HepG2 (cell line): Measurements from ENCODE around the gene GAL3ST2. TPM values are rescaled to one million over a fixed set of nuclear protein-coding genes. Genes with fewer than 3 reads are reported as not detected.

ENCODE experiments used
- BRCA1 ChIP-seq: sonication (generic); formaldehyde crosslinking; IDR thresholded peaks from 2 replicates; pipeline ENCODE4 v1.4.0; 2020; ENCODE audit warnings: missing genetic modification reagents
- CSRNP2 ChIP-seq: sonication (generic); formaldehyde crosslinking; conservative IDR thresholded peaks from 2 replicates; pipeline ENCODE4 v1.8.0; 2022; ENCODE audit warnings: low read depth, missing genetic modification reagents
- FLYWCH1 ChIP-seq: sonication (generic); formaldehyde crosslinking; IDR thresholded peaks from 2 replicates; pipeline ENCODE4 v1.8.1; 2023; ENCODE audit warnings: mild to moderate bottlenecking, missing genetic modification reagents
- HIC2 ChIP-seq: sonication (generic); formaldehyde crosslinking; IDR thresholded peaks from 2 replicates; pipeline ENCODE4 v1.9.0; 2022; ENCODE audit warnings: low read depth, missing genetic modification reagents
- HNRNPLL ChIP-seq: fragments of 200-400 bp; formaldehyde crosslinking; IDR thresholded peaks from 2 replicates; pipeline ENCODE4 v1.6.1; 2017; ENCODE audit warnings: mild to moderate bottlenecking, low read depth, low read length; ENCODE audit not compliant: poor library complexity, severe bottlenecking
- HOXD1 ChIP-seq: sonication (generic); formaldehyde crosslinking; IDR thresholded peaks from 2 replicates; pipeline ENCODE4 v1.5.0; 2020; ENCODE audit warnings: missing genetic modification reagents
- JDP2 ChIP-seq: sonication (generic); formaldehyde crosslinking; IDR thresholded peaks from 2 replicates; pipeline ENCODE4 v1.8.1; 2022; ENCODE audit warnings: missing genetic modification reagents, borderline replicate concordance
- KDM2A ChIP-seq: sonication (generic); formaldehyde crosslinking; IDR thresholded peaks from 2 replicates; pipeline ENCODE4 v1.4.0; 2020; ENCODE audit warnings: low read depth, missing genetic modification reagents, borderline replicate concordance
- KLF13 ChIP-seq: sonication (generic); formaldehyde crosslinking; IDR thresholded peaks from 2 replicates; pipeline ENCODE4 v1.4.0; 2020; ENCODE audit warnings: mild to moderate bottlenecking, missing genetic modification reagents
- MLLT10 ChIP-seq: sonication (generic); formaldehyde crosslinking; IDR thresholded peaks from 2 replicates; pipeline ENCODE4 v1.4.0; 2020; ENCODE audit warnings: missing genetic modification reagents
- MTERF4 ChIP-seq: sonication (generic); formaldehyde crosslinking; IDR thresholded peaks from 2 replicates; pipeline ENCODE4 v1.8.0; 2023; ENCODE audit warnings: mild to moderate bottlenecking, missing genetic modification reagents
- PHF21A ChIP-seq: sonication (generic); formaldehyde crosslinking; IDR thresholded peaks from 2 replicates; pipeline ENCODE4 v1.5.0; 2020; ENCODE audit warnings: mild to moderate bottlenecking, missing genetic modification reagents
- POLR2AphosphoS2 ChIP-seq: IDR thresholded peaks from 2 replicates; pipeline ENCODE4 v1.6.1; 2011; ENCODE audit warnings: low read depth, low read length, improper control_type of control experiment
- THRA ChIP-seq: sonication (generic); formaldehyde crosslinking; IDR thresholded peaks from 2 replicates; pipeline ENCODE4 v1.4.0; 2020; ENCODE audit warnings: missing genetic modification reagents, borderline replicate concordance
- ZFP36L2 ChIP-seq: sonication (generic); formaldehyde crosslinking; IDR thresholded peaks from 2 replicates; pipeline ENCODE4 v1.4.0; 2020; ENCODE audit warnings: missing genetic modification reagents
- ZNF10 ChIP-seq: sonication (generic); formaldehyde crosslinking; IDR thresholded peaks from 2 replicates; pipeline ENCODE4 v1.4.0; 2020; ENCODE audit warnings: mild to moderate bottlenecking, low read depth, missing genetic modification reagents, borderline replicate concordance
- ZNF512B ChIP-seq: sonication (generic); formaldehyde crosslinking; IDR thresholded peaks from 2 replicates; pipeline ENCODE4 v1.5.1; 2020; ENCODE audit warnings: missing genetic modification reagents, mild to moderate bottlenecking, borderline replicate concordance
- ZNF674 ChIP-seq: sonication (generic); formaldehyde crosslinking; IDR thresholded peaks from 2 replicates; pipeline ENCODE4 v1.5.0; 2020; ENCODE audit warnings: low read depth, mild to moderate bottlenecking, missing genetic modification reagents
- polyA plus RNA-seq, 8 experiments: library from polyadenylated mRNA; depleted of rRNA in 3 of 8; stranded (reverse) in 7 of 8; unstranded in 1 of 8; fragments of >200 nt; fragmentation: Illumina TruSeq in 4 of 8; extraction: Trizol in 4 of 8; gene quantifications; 2 replicates each; pipeline versions ENCODE4 v1.2.1 to v1.2.3, GENCODE V29; 2011 to 2016; ENCODE audit warnings: low read depth in 4 of 8, missing spikeins in 1 of 8, mixed read lengths in 1 of 8; ENCODE audit not compliant: insufficient read depth in 1 of 8
- total RNA-seq, 5 experiments: library from RNA; depleted of rRNA; stranded (reverse); fragments of >200 nt; fragmentation: Illumina TruSeq; extraction: Trizol; gene quantifications; 2 replicates each; pipeline ENCODE4 v1.2.3, GENCODE V29; 2016; ENCODE audit warnings: low read depth in 1 of 5

The GAL3ST2 gene
- total and polyA plus RNA-seq, 2 of the 13 experiments (the other 11 are each of a cell fraction or from before 2014, with no cell fraction given) = 0.17 to 0.20 TPM

GRCh38 chr2:241771286-241772062 lies 5.1 kb upstream of the GAL3ST2 start (continued):
- TF ChIP-seq THRA (CRISPR knock-in tag) = peak; percentile 70
- peak; percentile 97; the same call in 1 of the 2 replicates for TF ChIP-seq MTERF4
- peak; percentile 84 for TF ChIP-seq HIC2 (CRISPR knock-in tag)
- peak; percentile 60; the same call in 1 of the 2 replicates for TF ChIP-seq POLR2AphosphoS2
- TF ChIP-seq PHF21A (CRISPR knock-in tag) = peak; percentile 72; the same call in 1 of the 2 replicates
- TF ChIP-seq ZNF10 (CRISPR knock-in tag) = no peak
- peak; percentile 35 for TF ChIP-seq HOXD1 (CRISPR knock-in tag)
- TF ChIP-seq KDM2A (CRISPR knock-in tag) = peak; percentile 45
- TF ChIP-seq ZFP36L2 (CRISPR knock-in tag) = no peak
- 0 out of 2 replicates have a peak, but pooled peaks have one; percentile 55 for TF ChIP-seq CSRNP2 (CRISPR knock-in tag)
- no peak; the same call in 1 of the 2 replicates for TF ChIP-seq ZNF512B (CRISPR knock-in tag)
- TF ChIP-seq BRCA1 (CRISPR knock-in tag) = 0 out of 2 replicates have a peak, but pooled peaks have one; percentile 13
- TF ChIP-seq FLYWCH1 (CRISPR knock-in tag) = 0 out of 2 replicates have a peak, but pooled peaks have one; percentile 47
- peak; percentile 75; the same call in 1 of the 2 replicates for TF ChIP-seq KLF13 (CRISPR knock-in tag)
- peak; percentile 74; the same call in 1 of the 2 replicates for TF ChIP-seq JDP2 (CRISPR knock-in tag)
- TF ChIP-seq ZNF674 (CRISPR knock-in tag) = no peak
- 0 out of 2 replicates have a peak, but pooled peaks have one; percentile 57 for TF ChIP-seq MLLT10 (CRISPR knock-in tag)
- TF ChIP-seq HNRNPLL = peak; percentile 72
